ENCODE data around the gene COA1.
"Not testable (repeated sequence)": the region's sequence is repeated elsewhere in the genome, so short reads cannot be mapped to it uniquely, and the experiment has no call there.

The COA1 gene

DNA sequence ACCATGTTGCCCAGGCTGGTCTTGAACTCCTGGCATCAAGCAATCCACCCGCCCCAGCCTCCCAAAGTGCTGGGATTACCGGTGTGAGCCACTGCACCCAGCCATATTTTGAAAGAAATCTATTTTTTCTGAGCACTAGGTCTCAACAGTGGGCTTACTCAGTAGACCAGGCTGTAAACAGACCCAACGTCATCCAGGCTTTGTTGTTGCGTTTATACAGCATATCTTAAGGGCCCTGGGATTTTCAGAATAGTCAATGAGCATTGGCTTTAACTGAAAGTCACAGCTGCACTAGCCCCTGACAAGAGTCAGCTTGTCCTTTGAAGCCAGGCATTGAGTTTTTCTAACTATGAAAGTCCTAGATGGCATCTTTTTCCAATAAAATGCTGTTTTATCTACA is 96.6 kb downstream of the COA1 start:
- no peak for DNase-seq (ENCODE audit: low read depth in 1 of 2, low spot score in 1 of 2)

GRCh38 chr7:43631559-43631958 is 97.8 kb downstream of the COA1 start:
- DNase-seq (ENCODE audit: low read depth in 1 of 2, low spot score in 1 of 2), result no peak

- no peak for DNase-seq (ENCODE audit: low read depth in 1 of 2, low spot score in 1 of 2)
These were observed 98.8 kb downstream of the COA1 start for GRCh38 chr7:43630482-43630881.

GRCh38 chr7:43629857-43630256 is 99.5 kb downstream of the COA1 start:
- no peak for DNase-seq (ENCODE audit: low read depth in 1 of 2, low spot score in 1 of 2)

GRCh38 chr7:43628431-43628830 is 100.9 kb downstream of the COA1 start:
- DNase-seq (ENCODE audit: low read depth in 1 of 2, low spot score in 1 of 2), result no peak

GRCh38 chr7:43627798-43628197 is 101.5 kb downstream of the COA1 start:
- not testable (repeated sequence) for DNase-seq (ENCODE audit: low read depth in 1 of 2, low spot score in 1 of 2)

DNA sequence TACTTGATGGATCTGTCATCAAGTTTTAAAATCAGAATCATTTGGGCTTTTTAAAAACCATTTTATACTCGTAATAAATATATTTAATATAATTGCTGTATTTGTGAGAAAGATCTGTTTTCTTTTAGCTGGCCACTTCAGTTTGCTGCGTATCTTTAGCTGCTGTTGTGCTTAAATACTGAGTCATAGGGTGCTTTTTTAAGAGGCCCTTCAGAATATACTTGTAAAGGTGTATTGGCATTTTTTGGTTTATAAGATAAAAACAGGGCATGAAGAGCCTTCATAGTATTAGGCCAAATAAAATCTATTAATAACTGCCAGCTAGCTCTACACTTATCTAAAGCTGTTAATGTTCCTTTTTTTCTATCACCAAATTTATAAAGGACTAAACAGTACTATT is 102.6 kb downstream of the COA1 start:
- no peak for DNase-seq (ENCODE audit: low read depth in 1 of 2, low spot score in 1 of 2)

- no peak for DNase-seq (ENCODE audit: low read depth in 1 of 2, low spot score in 1 of 2)
These were observed 103.3 kb downstream of the COA1 start for GRCh38 chr7:43625980-43626379.

DNA sequence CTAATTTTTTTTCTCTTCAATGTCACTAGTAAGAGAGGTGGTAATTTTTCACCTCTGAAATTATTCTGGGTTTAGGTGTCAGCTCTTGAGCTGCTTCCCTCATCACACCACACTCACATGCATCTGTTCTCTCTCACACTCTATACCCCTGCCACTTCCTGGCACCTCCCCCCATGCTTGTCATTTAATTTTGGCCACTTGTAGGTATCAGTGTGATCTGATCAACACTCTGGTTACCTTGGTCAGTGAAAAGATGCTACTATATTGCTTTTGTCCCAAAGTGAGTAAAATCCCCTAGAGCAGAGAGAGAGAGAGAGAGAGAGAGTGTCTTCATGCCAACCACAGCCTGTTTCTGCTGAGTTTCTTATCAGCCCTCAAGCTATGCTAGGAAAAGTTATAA is 103.9 kb downstream of the COA1 start:
- no peak for DNase-seq (ENCODE audit: low read depth in 1 of 2, low spot score in 1 of 2)

GRCh38 chr7:43624156-43624555 is 105.2 kb downstream of the COA1 start:
- no peak for DNase-seq (ENCODE audit: low read depth in 1 of 2, low spot score in 1 of 2)

DNA sequence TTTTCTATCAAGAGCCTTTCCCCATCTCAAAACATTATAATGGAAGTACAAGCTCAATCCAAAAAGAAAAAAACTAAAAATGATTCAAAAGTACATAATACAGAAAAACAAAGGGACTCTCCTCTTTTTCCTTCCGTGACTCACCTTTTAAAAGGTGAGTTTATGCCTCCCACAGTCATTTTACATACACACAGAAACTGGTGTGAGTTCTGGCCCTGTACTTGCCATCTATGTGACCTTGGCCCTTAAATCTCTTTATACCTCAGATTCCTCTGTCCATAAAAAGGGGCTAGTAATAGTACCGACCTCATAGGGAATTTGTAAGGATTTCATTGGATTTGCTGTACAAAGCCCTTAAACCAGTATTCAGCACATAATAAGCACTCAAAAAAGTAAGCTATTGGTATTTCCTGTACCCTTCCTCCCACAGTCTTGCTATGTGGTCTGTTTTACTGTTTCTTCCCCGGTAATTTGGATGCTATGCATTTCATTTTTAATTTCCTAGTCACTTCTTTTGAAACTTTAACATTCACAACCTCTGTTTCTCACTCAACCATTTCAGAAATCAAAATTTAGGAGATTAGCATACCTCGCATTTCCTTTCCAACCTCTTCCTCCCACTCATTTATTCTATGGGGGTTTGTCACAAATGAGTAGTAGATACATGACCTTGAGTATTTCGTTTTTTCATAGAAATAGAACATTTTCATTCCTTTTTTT is 107.4 kb downstream of the COA1 start:
- DNase-seq (ENCODE audit: low read depth in 1 of 2, low spot score in 1 of 2), result no peak

DNA sequence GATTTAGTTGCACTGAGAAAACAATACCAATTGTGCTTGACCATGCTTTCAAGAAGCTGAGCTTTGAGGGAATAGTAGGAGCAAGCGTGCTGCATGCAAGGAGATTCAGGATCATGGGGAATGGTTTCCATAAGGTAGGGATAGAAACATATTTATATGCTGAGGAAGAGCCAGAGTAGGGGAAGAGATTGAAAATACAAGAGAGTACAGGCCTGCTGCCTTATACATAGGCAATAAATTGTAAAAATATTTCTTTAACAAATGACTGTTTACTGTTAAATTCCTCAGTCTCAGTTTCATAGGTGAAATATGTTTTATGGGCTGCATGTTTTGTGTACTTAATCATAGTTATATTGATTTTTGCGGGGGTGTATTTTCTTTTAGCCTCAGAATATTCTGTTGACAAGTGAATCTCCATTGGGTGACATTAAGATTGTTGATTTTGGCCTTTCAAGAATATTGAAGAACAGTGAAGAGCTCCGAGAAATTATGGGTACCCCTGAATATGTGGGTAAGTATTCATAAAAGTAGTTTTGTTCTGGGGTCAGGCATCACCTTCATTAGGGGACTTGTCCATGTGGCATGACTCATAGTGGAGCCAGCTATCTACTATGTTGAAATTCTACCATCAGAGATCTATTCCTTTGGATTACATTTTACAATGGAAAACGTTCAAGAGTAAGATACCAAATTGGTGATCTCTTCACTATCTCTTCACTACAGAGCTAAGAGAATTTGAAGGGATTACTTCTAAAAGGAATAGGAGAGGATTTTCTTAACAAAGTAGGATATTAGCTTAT is 109.9 kb downstream of the COA1 start:
- no peak for DNase-seq (ENCODE audit: low read depth in 1 of 2, low spot score in 1 of 2)

GRCh38 chr7:43618073-43618472 is 111.2 kb downstream of the COA1 start:
- DNase-seq (ENCODE audit: low read depth in 1 of 2, low spot score in 1 of 2), result no peak

DNA sequence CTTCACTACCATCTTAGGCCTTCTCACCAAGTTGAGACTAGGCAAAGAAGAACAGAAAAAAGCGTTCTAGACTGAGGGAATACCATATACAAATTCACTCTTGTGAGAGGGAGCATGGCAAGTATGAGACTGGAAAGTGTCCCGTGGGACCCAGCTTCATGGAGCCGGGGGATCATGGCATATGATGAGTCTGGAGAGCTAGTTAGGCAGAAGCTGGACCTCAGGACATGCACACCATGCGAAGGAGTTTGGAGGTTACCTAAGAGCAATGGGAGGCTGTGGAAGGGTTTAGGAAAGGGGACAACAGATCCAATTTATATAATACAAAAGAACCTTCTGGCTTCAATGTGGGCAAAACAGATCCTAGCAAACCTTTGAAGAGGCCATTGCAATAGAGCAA is 112.3 kb downstream of the COA1 start:
- DNase-seq (ENCODE audit: low read depth in 1 of 2, low spot score in 1 of 2), result no peak

DNA sequence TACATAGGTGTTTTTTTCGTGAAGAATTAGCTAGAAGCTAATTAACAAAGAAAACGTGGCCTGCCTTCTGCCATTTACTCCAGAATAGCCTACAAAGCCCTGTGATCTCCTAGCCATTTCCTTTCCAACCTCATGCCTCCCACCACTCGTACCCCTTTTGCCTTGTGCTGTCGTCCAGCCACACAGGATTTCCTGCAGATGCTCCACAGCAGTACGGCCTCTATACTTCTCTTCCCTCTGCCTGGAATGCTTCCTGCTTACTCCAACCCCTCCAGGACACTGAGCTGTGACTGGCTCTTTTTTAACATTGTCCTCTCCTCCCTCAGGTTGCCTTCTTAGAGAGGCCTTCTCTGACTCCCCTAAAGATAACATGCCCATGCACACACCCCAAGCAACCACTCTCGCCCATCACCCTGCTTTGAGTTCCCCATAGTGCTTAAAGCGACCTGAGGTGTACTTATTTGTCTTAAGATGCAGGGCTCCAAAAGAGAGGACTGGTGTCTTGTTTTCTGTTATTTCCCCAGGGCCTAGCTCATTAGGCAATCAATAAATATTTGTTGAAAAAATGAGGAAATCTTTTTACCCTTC is 113.7 kb downstream of the COA1 start:
- no peak for DNase-seq (ENCODE audit: low read depth in 1 of 2, low spot score in 1 of 2)

DNA sequence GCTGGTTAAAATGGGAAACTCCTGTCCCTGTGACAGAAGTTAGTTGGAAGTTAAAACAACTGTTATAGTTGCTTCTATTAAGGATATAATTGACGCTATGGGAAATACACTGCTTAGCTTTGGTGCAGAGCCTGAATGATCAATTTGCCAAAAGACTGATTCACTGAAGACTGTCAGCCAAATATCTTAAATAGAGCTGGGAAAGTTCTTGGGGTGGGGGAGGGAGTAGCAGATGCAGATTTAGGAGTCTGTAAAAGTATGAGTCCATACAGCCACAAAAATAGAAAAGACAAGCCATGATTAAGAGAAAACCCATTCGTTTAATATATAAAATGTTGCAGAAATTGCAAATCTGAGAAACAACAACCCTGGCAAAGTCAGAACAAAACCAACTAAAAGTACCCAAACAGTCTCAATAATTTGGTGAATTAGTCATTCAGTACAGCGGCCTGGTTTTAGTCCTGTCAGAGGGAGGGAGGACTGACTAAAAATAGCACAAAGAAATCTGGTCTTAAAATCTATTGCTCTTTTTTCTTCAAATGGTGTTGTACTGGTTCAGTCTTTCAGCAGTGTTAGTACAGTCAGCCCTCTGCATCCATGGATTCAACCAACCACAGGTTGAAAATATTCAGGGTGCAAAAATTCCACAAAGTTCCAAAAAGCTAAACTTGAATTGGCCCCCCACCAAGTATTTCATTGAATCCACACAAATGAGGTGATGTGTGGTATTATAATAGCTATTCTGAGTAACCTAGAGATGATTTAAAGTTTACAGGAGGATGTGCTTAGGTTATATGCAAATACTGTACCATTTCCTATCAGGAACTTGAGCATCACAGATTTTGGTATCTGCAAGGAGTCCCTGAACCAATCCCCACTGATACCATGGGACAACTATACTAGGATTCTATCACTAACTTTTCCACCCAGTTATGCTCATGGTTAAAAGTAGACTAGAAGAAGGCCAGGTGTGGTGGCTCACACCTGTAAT is 116.4 kb downstream of the COA1 start:
- no peak for DNase-seq (ENCODE audit: low read depth in 1 of 2, low spot score in 1 of 2)

DNA sequence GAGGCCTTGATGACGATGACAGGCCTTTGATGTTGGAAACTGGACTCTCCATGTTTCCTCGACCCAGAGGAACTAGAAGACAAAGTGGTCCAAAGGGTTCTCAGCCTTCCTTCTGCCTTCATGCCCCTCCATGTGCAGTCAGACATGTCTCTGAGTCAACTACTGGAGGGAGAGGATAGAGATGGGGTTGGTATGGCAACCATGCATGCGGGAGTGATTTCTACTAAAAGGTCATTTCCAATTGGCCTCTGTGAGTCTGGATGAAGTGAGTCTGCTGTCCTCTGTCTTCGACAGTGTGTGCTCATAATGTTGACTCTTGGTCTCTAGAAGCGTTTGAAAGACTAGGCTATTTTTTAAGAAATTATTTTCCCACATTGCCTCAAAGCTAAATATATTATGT is 117.2 kb downstream of the COA1 start:
- no peak for DNase-seq (ENCODE audit: low read depth in 1 of 2, low spot score in 1 of 2)

DNA sequence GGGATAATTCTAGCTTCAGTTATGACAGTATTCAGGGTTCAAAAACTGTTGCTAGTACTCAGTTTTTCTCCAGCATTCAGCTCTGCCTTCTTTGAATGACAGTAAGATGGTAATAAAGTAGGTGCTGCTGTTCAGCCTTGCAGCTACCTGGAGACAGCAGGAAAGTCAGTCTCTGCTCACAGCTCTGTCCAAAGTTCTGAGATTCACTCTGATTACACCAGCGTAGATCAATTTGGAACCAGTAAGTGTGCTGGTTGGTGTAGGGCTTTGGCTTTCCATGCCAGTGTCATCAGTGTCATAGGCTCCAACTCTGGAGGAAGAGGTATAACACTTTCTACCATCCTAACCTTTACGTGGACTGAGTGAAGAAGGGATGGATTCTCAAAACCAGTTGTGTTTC is 120.2 kb downstream of the COA1 start:
- DNase-seq (ENCODE audit: low read depth in 1 of 2, low spot score in 1 of 2), result no peak

DNA sequence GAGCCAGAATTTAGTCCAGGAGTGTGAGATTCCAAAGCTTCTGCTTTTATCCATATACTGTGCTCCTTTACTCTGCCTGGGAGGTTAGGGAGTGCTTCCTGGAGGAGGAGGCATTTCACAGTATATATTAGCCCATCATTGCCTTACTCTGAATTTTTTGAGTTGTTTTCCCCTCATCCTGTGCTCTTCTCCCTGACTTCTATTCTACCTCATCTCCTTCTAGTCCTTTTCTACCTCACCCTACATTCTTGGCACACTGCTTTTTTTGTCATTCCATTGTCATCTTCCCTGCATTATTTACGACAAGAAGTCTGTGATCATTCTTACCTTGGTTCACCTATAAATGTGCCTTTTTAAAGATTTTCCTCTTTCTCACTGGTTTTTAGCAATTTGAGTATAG is 125.1 kb downstream of the COA1 start:
- no peak for DNase-seq (ENCODE audit: low read depth in 1 of 2, low spot score in 1 of 2)

GRCh38 chr7:43602256-43602655 is 127.1 kb downstream of the COA1 start:
- DNase-seq (ENCODE audit: low read depth in 1 of 2, low spot score in 1 of 2), result no peak

DNA sequence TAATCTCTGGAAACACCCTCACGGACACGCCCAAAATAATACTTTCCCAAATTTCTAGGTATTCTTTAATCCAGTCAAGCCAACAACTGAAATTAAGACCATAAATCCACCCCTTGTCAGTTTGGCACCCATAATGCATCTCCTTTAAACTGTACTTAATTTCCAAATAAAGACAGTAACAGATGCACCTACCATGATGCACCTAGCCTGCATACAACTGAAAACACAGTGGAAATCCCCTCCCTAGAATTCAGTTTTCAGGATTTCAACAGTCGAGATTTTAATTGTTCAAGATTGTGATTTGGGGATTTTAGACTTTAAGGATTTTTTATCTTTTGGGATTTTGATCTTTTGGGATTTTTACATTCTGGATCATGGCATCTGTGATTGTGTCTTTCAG is 129.3 kb downstream of the COA1 start:
- DNase-seq (ENCODE audit: low read depth in 1 of 2, low spot score in 1 of 2), result no peak

Data from activated T-helper 1 cell treated with anti-CD3 and anti-CD28 coated beads, Interleukin-2, amount 50 U/mL, for 16 hours (primary cell).